Lower leg skin (tissue), 3 donors: ENCODE measurements around the gene EMSY.

Experiments
- POLR2A ChIP-seq, 2 donors: fragments of 450-650 bp; IDR thresholded peaks; one replicate each; pipeline ENCODE4 v1.6.1; 2016 to 2017; ENCODE audit warnings: antibody characterized with exemption in 2 of 2, mild to moderate bottlenecking in 1 of 2, moderate library complexity in 1 of 2
- TF ChIP-seq, protein P1 (sequence below), 3 donors: fragments of 450-650 bp; IDR thresholded peaks; one replicate each; pipeline ENCODE4 v1.5.1; 2016; ENCODE audit warnings: antibody characterized with exemption in 3 of 3, mild to moderate bottlenecking in 3 of 3, moderate library complexity in 2 of 3

DNA sequence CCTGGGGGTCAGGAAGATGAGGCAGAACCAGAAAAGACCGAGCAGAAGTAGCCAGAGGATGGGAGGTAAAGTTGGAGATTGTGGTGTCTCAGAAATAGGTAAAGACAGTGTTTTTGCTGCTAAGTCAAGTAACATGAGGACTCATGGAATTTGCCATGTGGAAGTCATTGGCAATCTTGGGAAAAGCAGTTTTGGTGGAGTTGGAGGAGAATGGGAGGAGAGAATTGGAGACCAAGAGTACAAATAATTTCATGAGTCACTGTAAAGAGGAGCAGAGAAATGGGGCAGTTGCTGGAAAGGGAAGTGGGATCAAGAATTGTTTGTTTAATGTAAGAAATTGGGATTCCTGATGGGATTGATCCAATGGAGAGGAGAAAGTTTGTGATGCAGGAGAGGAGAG lies 114.1 kb downstream of the EMSY start:
- TF ChIP-seq, protein P1, sequence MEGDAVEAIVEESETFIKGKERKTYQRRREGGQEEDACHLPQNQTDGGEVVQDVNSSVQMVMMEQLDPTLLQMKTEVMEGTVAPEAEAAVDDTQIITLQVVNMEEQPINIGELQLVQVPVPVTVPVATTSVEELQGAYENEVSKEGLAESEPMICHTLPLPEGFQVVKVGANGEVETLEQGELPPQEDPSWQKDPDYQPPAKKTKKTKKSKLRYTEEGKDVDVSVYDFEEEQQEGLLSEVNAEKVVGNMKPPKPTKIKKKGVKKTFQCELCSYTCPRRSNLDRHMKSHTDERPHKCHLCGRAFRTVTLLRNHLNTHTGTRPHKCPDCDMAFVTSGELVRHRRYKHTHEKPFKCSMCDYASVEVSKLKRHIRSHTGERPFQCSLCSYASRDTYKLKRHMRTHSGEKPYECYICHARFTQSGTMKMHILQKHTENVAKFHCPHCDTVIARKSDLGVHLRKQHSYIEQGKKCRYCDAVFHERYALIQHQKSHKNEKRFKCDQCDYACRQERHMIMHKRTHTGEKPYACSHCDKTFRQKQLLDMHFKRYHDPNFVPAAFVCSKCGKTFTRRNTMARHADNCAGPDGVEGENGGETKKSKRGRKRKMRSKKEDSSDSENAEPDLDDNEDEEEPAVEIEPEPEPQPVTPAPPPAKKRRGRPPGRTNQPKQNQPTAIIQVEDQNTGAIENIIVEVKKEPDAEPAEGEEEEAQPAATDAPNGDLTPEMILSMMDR (IDR thresholded peaks at IDR 0.05) = no peak
- no peak for TF ChIP-seq POLR2A (IDR thresholded peaks at IDR 0.05)
